ENCODE data around the gene GCK.

DNA sequence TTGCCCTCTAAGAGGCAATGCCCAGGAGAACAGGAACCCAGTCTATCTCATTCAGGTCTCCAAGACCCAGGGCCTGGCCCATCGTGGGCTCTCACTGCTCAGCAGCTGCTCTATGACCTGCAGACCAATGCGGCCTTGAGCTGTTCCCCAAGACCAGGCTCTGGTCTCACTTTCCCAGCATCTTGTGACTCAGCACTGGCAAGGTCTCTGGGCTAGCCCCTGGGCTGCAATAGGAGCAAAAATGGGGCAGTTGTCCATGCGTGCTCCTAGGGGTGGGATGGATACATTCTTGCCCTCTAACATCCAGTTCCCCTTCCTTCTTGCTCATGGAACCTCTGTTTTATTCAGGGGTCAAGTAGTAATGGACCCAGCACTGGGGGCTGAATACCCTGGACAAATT, 13.5 kb downstream of the GCK start:
- TF ChIP-seq CTCF (IDR thresholded peaks at IDR 0.05) (no peak), POLR2A (IDR thresholded peaks at IDR 0.05) (no peak), POLR2AphosphoS5 (IDR thresholded peaks at IDR 0.05) (no peak)

Measured in breast epithelium (tissue), 3 donors.